ENCODE results near the gene FHAD1. TPM values are rescaled to one million over a fixed set of nuclear protein-coding genes. Genes with fewer than 3 reads are reported as not detected.

The FHAD1 gene
- total RNA-seq, 4 donors from 2014 or later: under 0.01 to 0.26 (median 0.06) TPM; not detected in 1

DNA sequence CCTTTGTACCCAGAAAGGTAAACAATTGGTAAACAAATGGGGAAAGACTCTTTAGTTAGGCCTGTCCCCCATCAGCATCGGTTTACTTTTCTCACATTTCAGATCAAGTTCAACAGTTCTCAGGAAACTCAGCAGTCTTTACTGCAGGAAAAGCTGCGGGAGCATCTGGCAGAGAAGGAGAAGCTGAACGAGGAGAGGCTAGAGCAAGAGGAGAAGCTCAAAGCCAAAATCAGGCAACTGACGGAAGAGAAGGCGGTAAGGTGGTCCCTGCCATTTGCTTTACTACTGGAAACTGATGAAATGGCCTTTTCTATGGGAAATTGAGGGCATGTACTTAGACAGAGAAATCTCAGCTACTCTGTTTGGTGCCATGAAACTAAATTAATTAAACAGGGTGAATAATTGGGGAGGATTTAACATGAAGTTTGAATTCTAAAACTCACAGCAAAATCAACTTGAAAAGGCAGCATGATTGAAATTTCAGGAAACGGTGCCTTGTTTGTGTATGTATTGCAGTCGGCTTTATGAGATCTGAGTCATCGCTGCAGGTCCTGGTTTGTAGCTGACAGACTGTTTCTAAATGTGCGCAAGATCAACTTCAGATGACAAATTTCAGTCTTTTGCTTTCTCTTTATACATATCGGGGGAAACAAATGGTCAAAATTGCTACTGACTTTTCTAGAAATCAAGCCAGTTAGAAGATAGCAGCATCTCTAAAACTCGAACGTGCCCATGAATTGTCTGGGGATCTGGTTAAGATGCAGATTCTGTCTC lies 94.8 kb downstream of the FHAD1 start:
- H3K4me3 ChIP-seq: no peak overlapping the region
- H3K27me3 ChIP-seq: no peaks in the 10 kb centered on the region
- peaks cover 33 to 60% (median 47%) of the 10 kb centered on the region in 4 donors for H3K4me1 ChIP-seq
- DNase-seq (ENCODE audit: extremely low spot score): no peak
- no peaks in the 10 kb centered on the region for H3K36me3 ChIP-seq
- no peaks in the 10 kb centered on the region for H3K9me3 ChIP-seq
- 74% methylated on average over 12 of the region's 12 CpGs for WGBS
- H3K27ac ChIP-seq (replicated peaks in 1 of 4): peak overlapping the region; percentile 42 to 74 (median 60)
- TF ChIP-seq POLR2AphosphoS5 (IDR thresholded peaks at IDR 0.05): no peak
- no peak for TF ChIP-seq EP300 (IDR thresholded peaks at IDR 0.05)
- TF ChIP-seq, protein P1, sequence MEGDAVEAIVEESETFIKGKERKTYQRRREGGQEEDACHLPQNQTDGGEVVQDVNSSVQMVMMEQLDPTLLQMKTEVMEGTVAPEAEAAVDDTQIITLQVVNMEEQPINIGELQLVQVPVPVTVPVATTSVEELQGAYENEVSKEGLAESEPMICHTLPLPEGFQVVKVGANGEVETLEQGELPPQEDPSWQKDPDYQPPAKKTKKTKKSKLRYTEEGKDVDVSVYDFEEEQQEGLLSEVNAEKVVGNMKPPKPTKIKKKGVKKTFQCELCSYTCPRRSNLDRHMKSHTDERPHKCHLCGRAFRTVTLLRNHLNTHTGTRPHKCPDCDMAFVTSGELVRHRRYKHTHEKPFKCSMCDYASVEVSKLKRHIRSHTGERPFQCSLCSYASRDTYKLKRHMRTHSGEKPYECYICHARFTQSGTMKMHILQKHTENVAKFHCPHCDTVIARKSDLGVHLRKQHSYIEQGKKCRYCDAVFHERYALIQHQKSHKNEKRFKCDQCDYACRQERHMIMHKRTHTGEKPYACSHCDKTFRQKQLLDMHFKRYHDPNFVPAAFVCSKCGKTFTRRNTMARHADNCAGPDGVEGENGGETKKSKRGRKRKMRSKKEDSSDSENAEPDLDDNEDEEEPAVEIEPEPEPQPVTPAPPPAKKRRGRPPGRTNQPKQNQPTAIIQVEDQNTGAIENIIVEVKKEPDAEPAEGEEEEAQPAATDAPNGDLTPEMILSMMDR (IDR thresholded peaks at IDR 0.05): no peak
- no peak for TF ChIP-seq POLR2A (IDR thresholded peaks at IDR 0.05; ENCODE audit: low read depth)
- intact Hi-C loops (cut with DNase I): no loop called here

DNA sequence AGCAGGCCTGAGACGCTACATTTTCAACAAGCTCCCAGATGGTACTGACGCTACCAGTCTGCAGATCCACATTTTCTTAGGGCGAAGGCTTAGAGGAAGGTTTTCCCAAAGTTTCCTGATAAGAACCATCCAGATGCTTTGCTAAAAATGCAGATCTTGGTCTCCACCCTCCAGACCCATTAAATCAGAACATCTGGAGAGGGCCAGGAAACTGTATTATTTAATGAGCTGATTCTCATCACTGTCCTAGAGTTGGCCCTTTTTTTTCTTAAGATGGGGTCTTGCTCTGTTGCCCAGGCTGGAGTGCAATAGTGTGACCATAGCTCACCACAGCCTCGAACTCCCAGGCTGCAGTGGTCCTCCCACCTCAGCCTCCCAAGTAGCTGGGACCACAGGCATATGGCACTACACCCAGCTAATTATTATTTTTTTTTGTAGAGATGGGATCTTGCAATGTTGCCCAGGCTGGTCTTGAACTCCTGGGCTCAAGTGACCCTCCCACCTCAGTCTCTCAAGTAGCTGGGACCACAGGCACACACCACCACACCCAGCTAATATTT lies 95.5 kb downstream of the FHAD1 start:
- Histone ChIP-seq H3K4me3 (no peak overlapping the region), H3K9me3 (no peaks in the 10 kb centered on the region), H3K27ac (replicated peaks in 1 of 4) (peak overlapping the region; percentile 42 to 74 (median 60)), H3K4me1 (peaks cover 26 to 54% (median 40%) of the 10 kb centered on the region in 4 donors), H3K27me3 (no peaks in the 10 kb centered on the region), H3K36me3 (no peaks in the 10 kb centered on the region)
- no peak for DNase-seq (ENCODE audit: extremely low spot score)
- intact Hi-C loops (cut with DNase I): no loop called here
- TF ChIP-seq POLR2A (IDR thresholded peaks at IDR 0.05; ENCODE audit: low read depth): no peak
- no peak for TF ChIP-seq POLR2AphosphoS5 (IDR thresholded peaks at IDR 0.05)
- no peak for TF ChIP-seq EP300 (IDR thresholded peaks at IDR 0.05)
- TF ChIP-seq, protein P1 (IDR thresholded peaks at IDR 0.05): no peak
- WGBS: 86% methylated on average over 3 of the region's 4 CpGs

DNA sequence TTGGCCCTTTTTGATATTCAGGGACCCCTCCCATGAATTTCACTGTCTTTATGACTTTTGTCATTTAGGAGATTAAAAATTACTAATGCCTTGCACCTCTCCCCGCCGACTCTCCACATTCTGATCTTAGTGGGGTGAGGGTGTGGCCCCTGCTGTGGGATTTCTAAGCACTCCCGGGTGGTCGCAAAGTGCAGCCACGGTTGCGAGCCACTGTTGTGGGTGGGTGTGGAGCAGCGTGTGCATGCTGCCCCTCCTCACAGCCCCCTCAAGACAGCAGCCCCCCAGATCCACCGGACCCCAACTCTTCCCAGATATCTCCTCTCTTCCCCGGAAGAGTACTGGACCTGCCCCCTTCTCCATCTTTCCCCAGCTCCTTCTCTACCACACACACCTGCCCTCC lies 96.1 kb downstream of the FHAD1 start:
- H3K27me3 ChIP-seq: no peaks in the 10 kb centered on the region
- no peak overlapping the region for H3K4me3 ChIP-seq
- H3K9me3 ChIP-seq: no peaks in the 10 kb centered on the region
- H3K4me1 ChIP-seq: peaks cover 20 to 47% (median 35%) of the 10 kb centered on the region in 4 donors
- DNase-seq (ENCODE audit: extremely low spot score): no peak
- H3K27ac ChIP-seq (replicated peaks in 1 of 4): peak overlapping the region; percentile 64 to 74 (median 70)
- 90% methylated on average over 9 of the region's 9 CpGs for WGBS
- H3K36me3 ChIP-seq: no peaks in the 10 kb centered on the region
- intact Hi-C loops (cut with DNase I): no loop called here
- TF ChIP-seq, protein P1 (IDR thresholded peaks at IDR 0.05): no peak
- TF ChIP-seq EP300 (IDR thresholded peaks at IDR 0.05) (no peak), POLR2AphosphoS5 (IDR thresholded peaks at IDR 0.05) (no peak), POLR2A (IDR thresholded peaks at IDR 0.05; ENCODE audit: low read depth) (no peak)

DNA sequence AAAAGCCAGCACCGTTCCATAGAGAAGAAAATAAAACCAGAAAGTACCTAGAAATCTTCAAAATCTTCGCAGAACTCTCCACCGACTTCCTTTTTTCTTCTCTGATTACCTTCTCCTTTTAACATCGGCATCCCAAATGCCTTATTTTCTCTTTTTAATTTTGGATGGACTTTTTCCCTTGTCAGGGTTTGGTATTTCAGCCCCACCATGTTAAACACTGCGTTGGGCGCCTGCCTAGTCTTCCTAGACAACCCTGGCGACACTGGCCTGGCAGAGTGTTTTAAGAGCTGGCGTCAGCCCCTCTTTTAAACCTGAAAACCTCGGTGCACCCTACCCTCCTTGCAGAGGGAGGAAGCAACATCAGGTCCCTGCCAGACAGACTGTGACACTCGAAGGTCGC lies 96.7 kb downstream of the FHAD1 start:
- H3K4me3 ChIP-seq: no peak overlapping the region
- H3K36me3 ChIP-seq: no peaks in the 10 kb centered on the region
- no peak for DNase-seq (ENCODE audit: extremely low spot score)
- H3K9me3 ChIP-seq: no peaks in the 10 kb centered on the region
- H3K27me3 ChIP-seq: no peaks in the 10 kb centered on the region
- TF ChIP-seq POLR2A (IDR thresholded peaks at IDR 0.05; ENCODE audit: low read depth) (no peak), EP300 (IDR thresholded peaks at IDR 0.05) (no peak), POLR2AphosphoS5 (IDR thresholded peaks at IDR 0.05) (peak in 1 of 2 donors; percentile 44)
- TF ChIP-seq, protein P1 (IDR thresholded peaks at IDR 0.05): no peak
- WGBS: 26% methylated on average over 9 of the region's 11 CpGs
- peak overlapping the region; percentile 64 to 74 (median 70) for H3K27ac ChIP-seq (replicated peaks in 1 of 4)
- intact Hi-C loops (cut with DNase I): no loop called here
- H3K4me1 ChIP-seq: peaks cover 15 to 44% (median 33%) of the 10 kb centered on the region in 4 donors

Measured in esophagus muscularis mucosa (tissue), 4 donors.